Esophagus squamous epithelium (tissue), 4 donors: ENCODE results near the gene PAK1.

Source experiments
- CTCF ChIP-seq, 6 experiments: fragments of 450-650 bp in 4 of 6; fragments of 200-600 bp in 2 of 6; sonication (generic) in 2 of 6; IDR thresholded peaks; one replicate each; pipeline ENCODE4 v1.5.1; 2016 to 2019; ENCODE audit warnings: antibody characterized with exemption in 6 of 6, mild to moderate bottlenecking in 4 of 6, moderate library complexity in 4 of 6
- POLR2A ChIP-seq, 4 donors: fragments of 450-650 bp; IDR thresholded peaks; one replicate each; pipeline ENCODE4 v1.6.1; 2017; ENCODE audit warnings: antibody characterized with exemption in 4 of 4, mild to moderate bottlenecking in 4 of 4, moderate library complexity in 3 of 4

GRCh38 chr11:77386178-77386577 is 87.7 kb downstream of the PAK1 start:
- TF ChIP-seq POLR2A (IDR thresholded peaks at IDR 0.05) = no peak
- TF ChIP-seq CTCF (IDR thresholded peaks at IDR 0.05) = no peak
